ENCODE results near the gene TEPSIN.

The TEPSIN gene

DNA sequence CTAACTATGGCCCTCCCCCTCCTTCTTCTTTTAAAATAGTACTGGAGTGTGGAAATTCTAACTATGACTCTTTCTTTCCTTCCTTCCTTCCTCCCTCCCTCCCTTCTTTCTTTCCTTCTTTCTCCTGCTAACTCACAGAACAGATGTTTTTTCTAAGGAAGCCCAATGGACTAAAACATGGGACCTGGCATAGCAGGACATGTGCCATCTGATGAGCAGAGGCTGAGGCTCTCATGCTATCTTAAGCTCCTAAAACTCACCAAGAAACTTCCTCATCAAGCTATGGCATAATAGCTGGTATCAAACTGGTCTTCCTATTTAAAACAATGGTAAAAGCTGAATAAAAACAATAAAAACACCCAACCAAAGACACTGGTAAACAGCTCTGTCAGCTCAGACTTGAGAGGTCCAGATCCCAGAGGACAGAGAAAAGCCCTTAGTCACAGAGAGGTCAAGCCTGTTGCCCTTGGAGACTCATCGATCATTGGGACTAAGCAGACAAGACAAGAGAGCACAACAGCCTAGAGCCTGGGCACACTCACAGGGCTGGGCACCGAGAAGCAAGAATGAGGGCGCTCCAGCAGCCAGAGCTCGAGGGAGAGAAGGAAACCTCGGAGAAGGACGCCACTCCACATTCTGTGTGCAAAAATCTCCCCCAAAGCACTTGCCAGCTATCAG, 28.7 kb upstream of the TEPSIN start:
- no peak for DNase-seq (ENCODE audit: low read depth in 2 of 2)

DNA sequence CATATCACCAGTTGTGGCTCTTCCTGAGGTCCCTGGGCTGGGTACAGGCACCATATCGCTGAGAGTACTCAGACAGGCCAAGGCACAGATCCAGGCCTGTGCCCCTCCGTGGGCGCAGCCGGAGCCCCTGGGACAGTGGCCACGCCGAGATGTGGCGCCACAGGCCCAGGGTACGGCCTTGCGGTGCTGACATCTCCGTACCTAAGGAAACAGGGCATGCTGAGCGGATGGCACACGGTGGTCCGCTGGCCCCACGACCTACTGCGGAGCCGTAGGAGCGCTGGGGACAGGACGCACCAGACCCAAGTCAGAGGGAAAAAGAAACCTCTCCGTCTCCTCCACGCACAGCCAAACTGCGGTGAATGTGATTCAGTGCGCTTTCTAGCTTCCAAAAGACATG, 26.7 kb upstream of the TEPSIN start:
- no peak for DNase-seq (ENCODE audit: low read depth in 2 of 2)

DNA sequence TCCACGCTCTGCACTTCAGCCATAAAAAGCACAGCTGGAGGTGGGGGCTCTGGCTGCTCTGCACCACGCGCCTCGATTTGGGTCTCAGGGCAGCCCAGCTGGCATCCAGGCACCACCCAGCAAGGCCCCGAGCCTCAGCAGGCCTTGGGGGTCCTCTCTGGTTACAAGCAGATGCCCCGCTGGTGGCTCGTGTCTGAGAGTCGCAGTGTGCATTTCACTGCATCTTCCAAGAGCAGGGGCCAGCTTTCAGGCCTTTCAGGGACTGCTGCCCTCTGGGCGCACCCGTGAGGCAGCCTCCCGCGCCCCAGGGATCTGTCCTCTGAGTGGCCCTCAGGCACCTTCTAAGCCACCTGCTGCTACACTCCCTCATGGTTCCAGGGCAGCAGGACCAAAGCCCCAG, 25.8 kb upstream of the TEPSIN start:
- no peak for DNase-seq (ENCODE audit: low read depth in 2 of 2)

DNA sequence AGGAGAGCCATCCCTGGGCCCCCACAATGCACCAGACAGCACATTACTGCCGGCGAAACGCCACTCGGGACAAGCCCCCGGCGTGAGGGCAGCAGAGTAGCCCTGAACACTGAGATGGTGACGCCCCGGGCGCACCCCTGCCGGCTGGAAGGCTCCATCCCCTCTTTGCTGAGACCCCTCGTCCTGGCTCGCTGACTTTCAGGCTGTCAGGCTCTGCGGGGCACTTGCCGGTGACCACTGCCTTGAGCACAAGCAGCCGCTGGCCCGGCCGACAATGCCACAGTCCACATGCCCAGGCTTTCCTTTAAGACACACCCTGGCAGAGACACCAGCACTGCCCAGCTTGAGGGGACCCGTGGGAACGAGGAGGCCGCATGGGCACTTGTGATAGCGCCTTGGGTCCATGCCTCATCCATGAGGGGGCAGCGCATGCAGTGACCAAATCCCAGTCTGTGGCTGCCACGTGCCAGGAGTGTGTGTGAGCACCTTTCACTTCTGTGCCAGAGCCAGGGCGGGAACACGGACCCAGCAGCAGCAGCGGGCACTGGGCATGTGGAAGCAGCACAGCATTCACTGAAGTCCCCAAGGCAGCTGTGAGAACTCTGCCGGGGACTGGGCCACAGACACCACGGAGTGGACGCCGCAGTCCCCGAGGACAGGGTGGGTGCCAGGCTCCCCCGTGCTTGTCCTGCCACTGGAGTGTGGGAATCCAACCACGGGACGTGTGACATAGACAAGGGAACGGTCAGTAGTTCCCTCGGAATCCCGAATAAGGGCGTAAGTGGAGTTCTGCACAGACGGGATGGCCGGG, 24.7 kb upstream of the TEPSIN start:
- DNase-seq (ENCODE audit: low read depth in 2 of 2), result no peak

DNA sequence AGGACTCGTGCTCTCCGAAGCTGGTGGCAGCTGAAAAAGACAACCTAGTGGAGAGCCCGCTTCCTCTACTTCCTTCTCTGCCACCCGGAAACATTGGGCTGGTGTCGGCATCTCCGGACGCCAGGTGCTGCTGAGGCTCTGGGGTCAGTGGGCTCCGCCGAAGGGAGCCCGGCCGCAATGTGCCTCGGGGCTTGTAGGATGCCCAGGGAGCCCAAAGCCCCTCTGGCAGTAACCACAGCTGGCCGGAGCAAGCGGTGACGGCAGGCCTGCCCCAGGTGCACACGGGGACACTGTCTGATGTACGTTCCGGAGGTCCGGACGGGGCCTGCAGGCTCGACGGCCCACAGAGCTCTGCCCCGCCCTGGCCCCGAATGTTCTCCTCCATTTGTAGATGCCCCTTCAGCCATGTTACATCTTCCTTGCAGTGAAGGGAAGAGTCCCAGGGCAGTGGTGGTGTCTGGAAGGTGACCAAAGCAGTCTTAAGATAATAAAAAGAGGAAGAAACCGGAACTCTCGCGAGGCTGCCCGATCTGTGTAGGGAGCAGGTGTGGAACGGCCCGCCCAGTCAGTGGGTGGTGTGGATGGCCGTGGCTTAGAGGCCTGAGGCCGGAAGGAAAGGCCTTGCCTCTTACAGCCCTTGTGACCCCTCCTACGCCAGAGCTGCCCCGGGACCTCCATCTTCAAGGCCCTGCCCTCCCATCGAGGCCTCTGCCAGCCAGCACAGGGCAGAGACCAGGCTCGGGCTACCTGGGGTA, 22.9 kb upstream of the TEPSIN start:
- no peak for DNase-seq (ENCODE audit: low read depth in 2 of 2)

DNA sequence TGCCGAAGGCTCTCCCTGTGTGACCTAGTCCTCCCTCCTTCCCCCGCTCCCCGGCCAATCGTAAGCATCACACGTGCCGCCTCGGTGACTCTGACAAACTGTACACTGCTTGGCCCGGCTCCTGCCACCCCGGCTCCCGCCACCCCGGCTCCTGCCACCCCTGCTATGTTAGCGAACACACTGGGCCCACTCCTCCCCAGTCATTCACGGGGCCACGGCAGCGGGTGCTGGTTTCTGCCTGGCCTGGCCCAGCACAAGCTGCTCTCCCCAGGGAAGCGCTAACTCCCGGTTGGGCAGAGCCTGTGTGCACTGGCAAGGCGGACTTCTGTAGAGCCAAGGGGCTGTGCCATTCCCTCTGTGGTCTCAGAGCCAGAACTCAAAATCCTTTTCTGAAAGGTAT, 22.2 kb upstream of the TEPSIN start:
- no peak for DNase-seq (ENCODE audit: low read depth in 2 of 2)

DNA sequence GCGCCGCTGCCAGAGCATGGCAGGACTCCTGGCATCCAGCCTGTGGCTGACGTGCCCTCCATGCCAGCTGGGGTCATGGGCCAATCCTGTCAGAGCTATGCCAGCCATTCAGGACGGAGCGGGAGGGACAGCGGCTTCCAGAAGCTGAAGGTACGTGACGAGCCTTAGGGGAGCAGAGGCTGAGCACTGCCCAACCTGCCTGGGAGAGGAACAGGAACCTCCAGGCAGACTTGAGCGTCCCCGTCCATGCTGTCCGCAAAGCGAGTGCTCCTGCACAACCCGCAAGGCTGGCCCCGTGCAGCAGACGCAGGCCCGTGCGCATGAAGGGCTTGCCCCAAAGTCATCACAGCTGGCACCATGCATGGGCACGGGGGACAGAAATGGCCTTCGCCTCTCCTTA, 21.8 kb upstream of the TEPSIN start:
- DNase-seq (ENCODE audit: low read depth in 2 of 2), result no peak

DNA sequence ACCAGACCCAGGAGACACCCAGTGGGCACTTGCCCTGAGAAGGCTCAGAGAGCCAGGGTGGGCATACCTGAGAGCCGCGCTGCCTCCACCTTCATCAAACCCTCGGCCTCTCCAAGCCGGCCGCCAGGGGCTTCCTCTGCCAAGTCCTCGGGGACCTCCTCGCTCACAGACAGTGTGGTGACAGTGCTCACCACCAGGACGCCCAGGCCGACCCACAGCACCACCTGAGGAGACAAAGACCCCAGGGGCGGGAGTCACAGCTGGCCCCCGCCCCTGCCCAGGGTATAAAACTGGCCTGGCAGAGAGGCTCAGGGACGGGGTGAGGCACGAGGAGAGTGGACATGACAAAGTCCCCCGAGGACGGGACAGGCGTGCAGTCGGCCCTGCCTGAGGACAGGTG, 21.3 kb upstream of the TEPSIN start:
- no peak for DNase-seq (ENCODE audit: low read depth in 2 of 2)

DNA sequence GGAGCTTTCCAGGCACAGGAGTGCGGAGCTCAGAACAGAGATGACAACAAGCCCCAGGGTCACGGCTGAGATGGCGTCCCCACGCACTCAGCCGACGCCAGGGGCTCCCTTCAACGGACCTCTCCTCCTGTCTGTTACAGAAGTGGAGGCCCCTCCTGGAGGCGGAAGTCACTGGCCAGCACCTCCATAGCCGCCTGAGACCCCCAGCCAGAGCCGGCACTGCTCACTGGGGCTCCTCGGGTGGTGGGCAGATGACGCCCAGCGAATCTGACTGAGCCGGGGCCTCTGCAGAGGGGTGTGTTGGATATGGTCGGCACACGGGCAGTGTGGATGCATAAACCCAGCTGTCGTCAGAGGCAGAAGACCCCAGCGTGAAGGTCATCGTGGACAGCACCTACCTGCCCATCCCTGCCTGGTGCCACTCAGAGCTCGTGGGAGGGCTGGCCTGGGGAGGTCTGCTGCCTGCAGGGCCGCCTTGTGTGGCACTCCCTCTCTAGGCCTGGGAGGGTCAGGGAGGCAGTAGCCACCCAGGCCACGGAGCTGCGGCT, 20.3 kb upstream of the TEPSIN start:
- DNase-seq (ENCODE audit: low read depth in 2 of 2), result no peak

DNA sequence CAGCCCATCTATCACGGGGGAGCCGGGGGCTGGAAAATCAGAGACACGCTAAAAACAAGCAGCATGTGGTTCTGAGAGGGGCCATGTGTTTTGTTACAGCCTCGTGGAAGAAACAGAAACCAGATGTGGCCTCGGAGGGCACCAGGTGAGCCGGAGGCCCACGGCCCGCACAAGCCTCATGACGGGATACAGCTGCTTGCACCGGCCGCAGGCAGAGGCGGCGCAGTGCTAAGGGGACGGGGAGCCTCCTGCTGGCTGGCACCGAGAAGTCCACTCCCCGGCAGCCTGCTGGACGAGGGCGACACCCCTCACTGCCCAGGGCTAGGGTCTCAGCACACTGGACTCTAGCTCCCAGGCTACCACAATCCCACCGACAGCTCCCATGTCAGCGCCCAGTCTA, 19.4 kb upstream of the TEPSIN start:
- no peak for DNase-seq (ENCODE audit: low read depth in 2 of 2)

DNA sequence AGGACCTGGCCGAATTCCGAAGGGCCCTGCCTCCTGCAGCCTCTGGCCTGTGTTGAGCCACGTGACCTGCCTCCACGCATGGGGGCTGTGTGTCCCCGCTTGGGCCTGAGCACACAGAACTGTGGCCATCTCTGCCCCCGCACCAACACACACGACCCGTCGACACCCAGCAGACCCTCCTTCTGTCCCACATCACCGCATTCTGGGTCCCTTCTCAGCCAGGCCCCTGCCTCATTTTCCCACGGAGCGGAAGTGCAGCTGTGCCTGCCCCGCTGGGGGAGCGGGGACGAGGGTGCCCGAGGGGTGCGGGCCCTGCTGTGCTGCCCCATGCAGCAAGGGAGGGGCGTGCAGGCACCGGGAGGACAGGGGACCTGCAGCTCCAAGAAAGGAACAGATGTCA, 18.7 kb upstream of the TEPSIN start:
- DNase-seq (ENCODE audit: low read depth in 2 of 2), result no peak

DNA sequence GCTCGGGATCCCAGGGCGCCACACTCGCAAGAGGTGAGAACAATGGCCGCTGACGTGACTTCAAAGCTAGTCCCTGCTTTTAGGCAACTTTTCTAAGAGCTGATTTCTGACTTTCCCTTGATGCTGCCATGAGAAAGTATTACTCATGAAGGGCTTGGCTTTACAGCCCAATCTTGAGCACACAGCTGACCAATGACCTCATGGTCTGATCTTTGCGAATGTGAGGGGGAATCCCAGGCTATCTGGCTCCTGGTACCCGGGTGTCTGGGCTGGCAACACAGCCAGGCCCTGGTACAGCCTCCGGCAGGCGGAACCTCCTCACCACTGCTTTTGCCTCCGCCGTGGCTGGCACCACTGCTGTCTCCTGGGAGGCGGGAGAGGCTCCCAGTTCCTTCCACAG, 17.8 kb upstream of the TEPSIN start:
- no peak for DNase-seq (ENCODE audit: low read depth in 2 of 2)

DNA sequence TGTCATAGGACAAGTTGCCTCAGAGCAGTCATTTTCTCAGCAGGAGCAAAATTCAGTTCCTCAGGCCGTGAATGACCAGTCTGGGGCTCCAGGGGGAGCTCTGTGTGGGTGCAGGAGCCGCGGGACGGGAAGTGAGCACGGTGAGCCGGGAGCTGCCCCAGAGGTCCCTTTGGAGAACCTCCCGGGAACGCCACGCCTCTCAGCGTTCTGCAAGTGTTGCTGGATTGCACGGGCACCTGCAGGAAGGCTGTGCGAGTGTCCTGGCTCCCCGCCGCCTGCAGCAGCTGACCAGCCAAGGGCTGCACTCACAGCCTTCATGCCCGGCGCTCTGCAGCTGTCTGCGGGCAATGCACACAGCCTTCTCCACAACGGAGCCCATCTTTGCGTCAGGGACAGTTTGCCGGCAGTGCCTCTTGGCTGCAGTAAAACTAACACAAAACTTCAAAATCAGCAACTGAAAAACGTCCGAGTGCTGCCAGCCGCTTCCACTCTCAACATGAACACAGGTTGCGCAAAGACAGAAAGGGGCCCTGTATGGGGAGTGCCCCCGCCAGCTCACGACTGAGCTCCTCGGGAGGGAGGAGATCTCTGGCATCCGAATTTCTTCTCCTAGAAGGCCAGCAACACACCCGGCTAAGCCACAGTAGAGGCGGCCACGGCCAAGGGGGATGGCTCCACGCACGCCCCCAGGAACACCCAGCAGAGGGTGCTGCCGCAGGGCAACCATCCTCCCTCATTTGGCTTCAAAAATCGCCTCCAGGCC, 16.3 kb upstream of the TEPSIN start:
- no peak for DNase-seq (ENCODE audit: low read depth in 2 of 2)

DNA sequence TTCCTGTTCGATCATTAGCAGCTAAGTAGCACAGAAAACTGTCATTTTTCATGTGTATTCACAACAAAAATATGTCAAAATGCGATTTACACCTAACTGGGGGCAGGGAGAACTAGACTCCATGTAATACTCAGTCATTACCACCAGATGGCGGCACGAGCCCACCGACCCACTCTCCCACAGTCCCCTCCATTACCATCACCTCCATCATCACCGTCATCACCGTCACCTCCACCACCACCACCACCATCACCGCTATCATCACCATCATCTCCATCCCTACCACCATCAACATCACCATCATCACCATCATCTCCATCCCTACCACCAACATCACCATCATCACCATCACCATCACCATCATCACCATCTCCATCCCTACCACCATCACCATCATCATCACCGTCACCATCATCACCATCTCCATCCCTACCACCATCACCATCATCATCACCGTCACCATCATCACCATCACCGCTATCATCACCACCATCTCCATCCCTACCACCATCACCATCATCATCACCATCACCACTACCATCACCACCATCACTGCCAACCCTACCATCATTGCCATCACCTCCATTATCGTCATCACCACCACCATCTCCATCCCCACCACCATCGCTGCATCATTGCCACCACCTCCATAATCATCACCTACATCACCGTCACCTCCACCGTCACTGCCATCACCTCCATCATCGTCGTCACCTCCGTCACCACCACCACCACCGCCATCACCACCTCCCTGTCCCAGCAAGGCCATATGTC, 14.7 kb upstream of the TEPSIN start:
- peak; percentile 34 to 36 for DNase-seq (ENCODE audit: low read depth in 2 of 2)

DNA sequence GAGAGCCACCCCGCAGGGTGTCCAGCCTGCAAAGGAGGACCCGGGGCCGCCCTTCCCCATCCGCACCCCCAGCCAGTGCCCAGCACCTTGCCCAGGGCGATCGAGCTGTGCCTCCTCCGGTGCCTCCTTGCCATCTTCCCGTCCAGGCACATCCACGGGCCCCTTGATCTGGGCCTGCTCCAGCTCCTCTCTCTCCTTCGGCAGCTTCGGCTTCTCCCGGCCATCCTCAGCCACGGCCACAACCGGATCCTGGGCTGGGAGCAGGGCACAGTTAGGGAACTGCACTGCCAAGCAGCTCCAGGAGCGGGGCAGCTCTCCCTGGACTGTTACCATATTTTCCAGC, 14.1 kb upstream of the TEPSIN start:
- DNase-seq (ENCODE audit: low read depth in 2 of 2), result no peak

DNA sequence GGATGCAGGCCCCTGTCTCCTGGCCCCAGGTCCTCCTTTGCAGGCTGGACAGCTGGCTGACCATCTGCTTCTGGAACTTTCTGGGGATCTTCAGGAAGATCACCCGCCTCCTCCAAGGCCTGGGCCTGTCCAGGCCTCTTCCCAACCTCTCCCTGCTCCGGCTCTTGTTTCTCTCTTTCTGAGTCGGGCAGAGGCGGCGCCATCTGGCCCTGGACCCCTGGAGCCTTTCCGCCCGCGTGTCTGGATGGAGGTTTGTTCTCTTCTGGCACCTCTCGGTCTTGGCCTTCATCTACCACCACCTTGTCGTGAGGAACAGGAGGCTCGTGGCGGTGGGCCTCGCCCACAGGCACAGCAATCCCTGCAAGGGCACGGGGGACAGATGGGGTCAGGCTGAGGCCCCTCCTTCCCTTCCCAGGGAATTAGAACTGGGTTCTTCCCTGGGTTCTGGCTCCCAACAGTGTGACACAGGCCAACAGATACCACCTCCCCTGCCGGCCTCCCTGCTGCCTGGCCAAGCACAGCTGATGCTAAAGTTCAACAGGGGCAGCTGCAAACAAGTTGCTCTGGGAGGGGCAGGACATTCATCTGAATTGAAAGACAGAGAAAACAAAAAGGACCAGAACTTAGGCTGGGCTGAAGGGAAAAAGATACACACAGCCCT, 13.6 kb upstream of the TEPSIN start:
- DNase-seq (ENCODE audit: low read depth in 2 of 2), result no peak

DNA sequence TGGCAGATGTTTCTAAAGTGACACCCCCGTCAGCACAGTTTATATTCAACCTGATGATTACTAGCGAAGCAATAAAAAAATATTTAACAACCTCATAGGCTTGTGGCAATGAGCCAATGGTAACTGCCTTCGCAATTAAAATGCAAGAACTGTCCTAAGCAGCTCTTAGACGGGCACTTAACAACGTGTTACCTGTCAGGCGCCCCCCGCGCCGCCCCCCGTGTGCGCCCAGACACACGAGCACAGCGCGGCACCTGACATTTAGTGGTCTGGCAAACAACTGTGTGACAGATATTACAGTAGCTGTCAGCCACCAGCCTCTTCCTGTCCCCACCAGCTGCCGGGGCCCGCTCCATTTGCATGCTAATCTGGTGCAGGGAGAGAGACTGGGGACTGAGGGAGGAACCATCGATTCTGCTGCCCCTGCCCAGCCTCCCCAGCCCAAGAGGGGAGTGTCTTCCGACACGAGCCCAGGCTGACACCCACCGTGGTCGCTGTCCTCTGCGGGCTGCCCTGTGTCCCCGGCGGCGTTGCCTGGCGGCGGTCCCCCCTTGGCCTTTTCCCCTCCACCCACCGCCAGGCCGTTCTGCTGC, 12.9 kb upstream of the TEPSIN start:
- DNase-seq (ENCODE audit: low read depth in 2 of 2), result no peak

DNA sequence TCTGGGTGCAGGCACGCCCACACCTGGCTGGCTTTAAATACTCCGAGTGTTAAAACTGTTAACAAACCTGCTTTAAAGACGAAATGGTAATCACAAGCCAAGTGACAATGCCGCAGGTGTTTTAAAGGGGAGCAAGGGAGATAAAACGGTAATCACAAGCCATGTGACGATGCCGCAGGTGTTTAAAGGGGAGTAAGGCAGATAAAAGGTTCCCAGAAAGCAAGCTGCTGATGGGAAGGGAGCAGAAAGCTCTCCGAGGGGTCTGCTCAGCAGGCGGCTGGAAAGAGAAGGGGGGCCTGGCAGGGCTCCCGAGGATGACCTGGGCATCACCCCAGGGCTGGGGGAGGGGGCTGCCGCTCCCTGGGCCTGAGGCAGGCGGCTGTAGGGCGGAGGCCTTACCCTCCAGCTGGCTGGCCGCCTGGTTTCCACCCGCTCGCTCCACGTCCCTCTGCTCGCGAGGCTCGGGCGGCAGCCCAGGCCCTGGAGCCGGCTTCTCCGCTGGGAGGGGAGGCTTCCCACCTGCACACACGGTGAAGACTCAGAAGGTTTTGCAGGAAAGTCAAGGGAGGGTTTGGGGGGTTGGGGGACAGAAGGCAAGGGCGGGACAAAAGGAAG, 12.3 kb upstream of the TEPSIN start:
- no peak for DNase-seq (ENCODE audit: low read depth in 2 of 2)

DNA sequence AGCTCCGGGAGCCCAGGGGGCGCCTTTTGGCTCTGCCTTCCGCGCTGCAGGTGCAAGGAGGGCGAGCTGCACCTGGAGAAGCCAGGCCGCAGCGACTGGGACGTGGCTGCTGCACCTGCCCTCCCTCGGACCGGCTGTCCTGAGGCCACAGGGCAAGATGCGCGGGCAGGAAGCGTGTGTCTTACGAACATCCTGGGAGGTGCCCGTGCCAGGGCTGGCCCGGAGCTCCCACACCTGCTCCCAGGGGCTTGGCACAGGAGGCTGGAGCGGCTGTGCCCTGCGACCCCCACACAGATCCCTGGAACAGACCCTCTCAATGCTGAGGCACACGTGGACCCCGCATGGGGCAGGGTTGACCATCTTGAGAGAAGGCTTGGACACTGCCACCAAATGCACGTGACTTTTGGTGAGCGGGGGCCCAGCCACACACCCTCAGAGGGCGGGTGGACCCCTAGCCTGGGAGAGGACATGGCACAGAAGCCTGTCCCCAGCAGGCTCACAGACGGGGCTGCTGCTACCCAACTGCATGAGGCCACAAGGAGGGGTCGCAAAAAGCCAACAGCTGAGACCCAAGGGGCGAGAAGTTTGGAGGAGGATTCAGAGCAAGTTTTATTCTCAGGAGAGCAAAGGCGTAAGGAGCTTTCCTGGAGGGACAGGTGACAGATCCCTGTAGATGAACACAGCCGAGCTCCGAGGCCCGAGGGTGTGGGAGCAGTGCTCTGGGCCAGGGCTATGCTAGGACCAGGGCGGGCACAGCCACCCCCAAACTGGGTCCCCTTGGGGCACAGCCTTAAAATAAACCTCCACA, 11.6 kb upstream of the TEPSIN start:
- no peak for DNase-seq (ENCODE audit: low read depth in 2 of 2)

All from activated CD8-positive, alpha-beta memory T cell treated with anti-CD3 and anti-CD28 coated beads for 4 hours (primary cell).